HEK293T (cell line): ENCODE data around the gene PDE5A.

Experiments
- ARNT ChIP-seq: fragments of 450-650 bp; IDR thresholded peaks from 2 replicates; pipeline ENCODE4 v1.6.1; 2017; ENCODE audit warnings: mild to moderate bottlenecking
- BHLHE40 ChIP-seq: fragments of 450-650 bp; IDR thresholded peaks from 2 replicates; pipeline ENCODE4 v1.6.1; 2016; ENCODE audit warnings: mild to moderate bottlenecking, moderate library complexity, borderline replicate concordance
- ELF4 ChIP-seq: fragments of 450-650 bp; IDR thresholded peaks from 2 replicates; pipeline ENCODE4 v1.6.1; 2017; ENCODE audit warnings: antibody characterized with exemption
- FOXA1 ChIP-seq: fragments of 450-650 bp; IDR thresholded peaks from 2 replicates; pipeline ENCODE4 v1.6.1; 2016; ENCODE audit warnings: mild to moderate bottlenecking
- FOXM1 ChIP-seq: fragments of 450-650 bp; IDR thresholded peaks from 2 replicates; pipeline ENCODE4 v1.6.1; 2017; ENCODE audit warnings: mild to moderate bottlenecking, borderline replicate concordance
- HDGF ChIP-seq: fragments of 450-650 bp; IDR thresholded peaks from 2 replicates; pipeline ENCODE4 v1.6.1; 2017; ENCODE audit warnings: antibody characterized with exemption, borderline replicate concordance
- L3MBTL2 ChIP-seq: fragments of 450-650 bp; conservative IDR thresholded peaks from 2 replicates; pipeline ENCODE4 v1.6.1; 2016; ENCODE audit warnings: mild to moderate bottlenecking
- NFRKB ChIP-seq: fragments of 450-650 bp; IDR thresholded peaks from 2 replicates; pipeline ENCODE4 v1.6.1; 2016; ENCODE audit warnings: mild to moderate bottlenecking, moderate library complexity
- SP1 ChIP-seq: fragments of 450-650 bp; IDR thresholded peaks from 2 replicates; pipeline ENCODE4 v1.6.1; 2017
- TF ChIP-seq, protein P1 (sequence below): fragments of 450-650 bp; IDR thresholded peaks from 2 replicates; pipeline ENCODE4 v1.6.1; 2016

DNA sequence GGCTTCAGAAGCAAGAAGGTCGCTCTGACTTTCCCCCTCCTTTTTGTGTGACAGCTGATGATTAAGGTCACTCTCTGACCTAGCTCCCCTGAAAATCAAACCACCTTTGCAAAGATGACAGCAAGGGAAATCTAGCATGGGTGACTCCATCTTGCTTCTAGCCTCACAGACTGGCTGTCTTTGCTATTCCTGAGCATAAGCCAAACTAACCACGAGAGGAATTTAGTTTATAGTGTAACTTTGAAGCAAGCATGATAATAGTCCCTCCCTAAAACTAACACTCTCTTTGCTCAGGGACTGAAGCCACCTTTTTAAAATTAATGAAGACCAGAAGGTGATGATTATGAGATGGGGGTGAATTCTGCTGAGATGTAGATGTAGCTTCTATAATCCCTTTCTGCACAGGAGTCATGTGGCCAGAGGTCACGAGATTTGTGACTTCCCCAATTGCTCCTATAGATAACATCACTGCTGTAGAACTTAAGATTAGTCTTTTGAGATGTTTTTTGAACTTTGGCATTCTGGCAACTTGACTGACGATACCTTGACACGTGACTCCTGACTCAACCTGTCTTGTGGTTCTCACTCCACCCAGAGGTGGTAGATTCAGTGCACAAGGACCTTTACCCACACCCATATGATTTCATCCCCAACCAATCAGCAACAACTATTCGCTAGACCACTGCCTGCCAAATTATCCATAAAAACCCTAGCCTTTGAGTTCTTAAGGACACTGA, 14.9 kb upstream of the PDE5A start:
- TF ChIP-seq SP1 (no peak), FOXM1 (no peak), FOXA1 (no peak), ARNT (no peak), ELF4 (no peak), BHLHE40 (no peak), L3MBTL2 (no peak), HDGF (no peak), NFRKB (no peak)
- TF ChIP-seq, protein P1, sequence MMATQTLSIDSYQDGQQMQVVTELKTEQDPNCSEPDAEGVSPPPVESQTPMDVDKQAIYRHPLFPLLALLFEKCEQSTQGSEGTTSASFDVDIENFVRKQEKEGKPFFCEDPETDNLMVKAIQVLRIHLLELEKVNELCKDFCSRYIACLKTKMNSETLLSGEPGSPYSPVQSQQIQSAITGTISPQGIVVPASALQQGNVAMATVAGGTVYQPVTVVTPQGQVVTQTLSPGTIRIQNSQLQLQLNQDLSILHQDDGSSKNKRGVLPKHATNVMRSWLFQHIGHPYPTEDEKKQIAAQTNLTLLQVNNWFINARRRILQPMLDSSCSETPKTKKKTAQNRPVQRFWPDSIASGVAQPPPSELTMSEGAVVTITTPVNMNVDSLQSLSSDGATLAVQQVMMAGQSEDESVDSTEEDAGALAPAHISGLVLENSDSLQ, result no peak
